SK-N-SH treated with all-trans-retinoic acid at 6 μM for 48 hours (cell line): Measurements from ENCODE around the gene MYO3A.

Experiments
- ATAC-seq: fragments of 200-7000 bp; cut with Tn5 transposase; 3 replicates; pipeline ENCODE4 v1.9.1; 2020; ENCODE audit warnings: mild to moderate bottlenecking, moderate library complexity
- ARNTL ChIP-seq: fragments of 450-650 bp; formaldehyde crosslinking; IDR thresholded peaks from 2 replicates; pipeline ENCODE4 v1.5.0; 2020; ENCODE audit warnings: low read depth, mild to moderate bottlenecking, moderate library complexity, borderline replicate concordance
- BACH2 ChIP-seq: fragments of 250-450 bp; sonication (Bioruptor Pico); IDR thresholded peaks from 2 replicates; pipeline ENCODE4 v1.9.0; 2021; ENCODE audit warnings: mild to moderate bottlenecking, borderline replicate concordance
- CREB5 ChIP-seq: fragments of 250-450 bp; sonication (Bioruptor Pico); IDR thresholded peaks from 2 replicates; pipeline ENCODE4 v1.5.1; 2020; ENCODE audit warnings: low read depth, mild to moderate bottlenecking, moderate library complexity
- CSDC2 ChIP-seq: fragments of 250-450 bp; sonication (Bioruptor Pico); IDR thresholded peaks from 2 replicates; pipeline ENCODE4 v1.5.0; 2020; ENCODE audit warnings: mild to moderate bottlenecking, moderate library complexity
- ESRRG ChIP-seq: fragments of 250-450 bp; sonication (Bioruptor Pico); IDR thresholded peaks from 2 replicates; pipeline ENCODE4 v1.6.1; 2021; ENCODE audit warnings: mild to moderate bottlenecking
- GLIS3 ChIP-seq: fragments of 250-450 bp; sonication (Bioruptor Pico); IDR thresholded peaks from 2 replicates; pipeline ENCODE4 v1.5.0; 2020; ENCODE audit warnings: mild to moderate bottlenecking, moderate library complexity
- ISL1 ChIP-seq: fragments of 250-450 bp; sonication (Bioruptor Pico); IDR thresholded peaks from 2 replicates; pipeline ENCODE4 v2.1.2; 2022; ENCODE audit warnings: mild to moderate bottlenecking, moderate library complexity
- OSR1 ChIP-seq: fragments of 250-450 bp; sonication (Bioruptor Pico); IDR thresholded peaks from 2 replicates; pipeline ENCODE4 v1.8.0; 2022; ENCODE audit warnings: moderate library complexity, mild to moderate bottlenecking, inconsistent platforms
- PATZ1 ChIP-seq: fragments of 250-450 bp; sonication (Bioruptor Pico); IDR thresholded peaks from 2 replicates; pipeline ENCODE4 v1.8.0; 2020; ENCODE audit warnings: mild to moderate bottlenecking, moderate library complexity, borderline replicate concordance
- POU6F1 ChIP-seq: fragments of 250-450 bp; sonication (Bioruptor Pico); IDR thresholded peaks from 2 replicates; pipeline ENCODE4 v1.8.0; 2021; ENCODE audit warnings: low read depth, mild to moderate bottlenecking, moderate library complexity, borderline replicate concordance
- PPARA ChIP-seq: fragments of 250-450 bp; sonication (Bioruptor Pico); IDR thresholded peaks from 2 replicates; pipeline ENCODE4 v1.5.0; 2020; ENCODE audit warnings: mild to moderate bottlenecking, borderline replicate concordance
- RARB ChIP-seq: fragments of 250-450 bp; sonication (Bioruptor Pico); IDR thresholded peaks from 2 replicates; pipeline ENCODE4 v1.8.0; 2021; ENCODE audit warnings: mild to moderate bottlenecking, moderate library complexity
- SNAI2 ChIP-seq: fragments of 250-450 bp; sonication (Bioruptor Pico); IDR thresholded peaks from 2 replicates; pipeline ENCODE4 v1.5.0; 2020; ENCODE audit warnings: mild to moderate bottlenecking, moderate library complexity
- TCF4 ChIP-seq: fragments of 250-450 bp; sonication (Bioruptor Pico); IDR thresholded peaks from 2 replicates; pipeline ENCODE4 v1.8.0; 2021; ENCODE audit warnings: mild to moderate bottlenecking, moderate library complexity, borderline replicate concordance
- TOX ChIP-seq: fragments of 250-450 bp; sonication (Bioruptor Pico); IDR thresholded peaks from 2 replicates; pipeline ENCODE4 v1.8.0; 2021; ENCODE audit warnings: mild to moderate bottlenecking, moderate library complexity, borderline replicate concordance
- TSHZ2 ChIP-seq: fragments of 250-450 bp; sonication (Bioruptor Pico); IDR thresholded peaks from 2 replicates; pipeline ENCODE4 v1.5.0; 2020; ENCODE audit warnings: mild to moderate bottlenecking, moderate library complexity
- ZC3H10 ChIP-seq: fragments of 250-450 bp; sonication (Bioruptor Pico); IDR thresholded peaks from 2 replicates; pipeline ENCODE4 v1.5.1; 2021; ENCODE audit warnings: mild to moderate bottlenecking, moderate library complexity
- ZFP3 ChIP-seq: fragments of 250-450 bp; sonication (Bioruptor Pico); IDR thresholded peaks from 2 replicates; pipeline ENCODE4 v1.5.0; 2020; ENCODE audit warnings: mild to moderate bottlenecking, moderate library complexity
- ZFP30 ChIP-seq: fragments of 450-650 bp; formaldehyde crosslinking; IDR thresholded peaks from 2 replicates; pipeline ENCODE4 v1.5.0; 2022; ENCODE audit warnings: mild to moderate bottlenecking, moderate library complexity
- ZNF70 ChIP-seq: fragments of 450-650 bp; formaldehyde crosslinking; IDR thresholded peaks from 2 replicates; pipeline ENCODE4 v1.5.0; 2020; ENCODE audit warnings: mild to moderate bottlenecking, moderate library complexity
- ZNF8 ChIP-seq: fragments of 450-650 bp; formaldehyde crosslinking; IDR thresholded peaks from 2 replicates; pipeline ENCODE4 v1.5.0; 2020; ENCODE audit warnings: mild to moderate bottlenecking, moderate library complexity

Gene MYO3A

GRCh38 chr10:25974897-25975459, 40.9 kb downstream of the MYO3A start (continued):
- TF ChIP-seq PATZ1 (CRISPR knock-in tag) (no peak), ZFP30 (CRISPR knock-in tag) (no peak)

- TF ChIP-seq ZFP3 (CRISPR knock-in tag) (no peak), POU6F1 (CRISPR knock-in tag) (no peak), ZNF8 (CRISPR knock-in tag) (no peak), SNAI2 (CRISPR knock-in tag) (no peak), OSR1 (CRISPR knock-in tag) (no peak), PPARA (CRISPR knock-in tag) (no peak), RARB (no peak), TOX (no peak), TCF4 (no peak), ARNTL (no peak), ZC3H10 (no peak), ZNF70 (no peak), ISL1 (CRISPR knock-in tag) (no peak), GLIS3 (CRISPR knock-in tag) (no peak), CSDC2 (CRISPR knock-in tag) (no peak), TSHZ2 (CRISPR knock-in tag) (no peak), PATZ1 (CRISPR knock-in tag) (no peak), ESRRG (CRISPR knock-in tag) (no peak), ZFP30 (CRISPR knock-in tag) (no peak)
- ATAC-seq: no peak
Measured at GRCh38 chr10:25978771-25979170, 44.7 kb downstream of the MYO3A start.

GRCh38 chr10:25982107-25982506, 48.1 kb downstream of the MYO3A start:
- no peak for TF ChIP-seq PATZ1 (CRISPR knock-in tag)
- no peak for TF ChIP-seq ZFP3 (CRISPR knock-in tag)
- no peak for TF ChIP-seq RARB
- no peak for TF ChIP-seq CREB5 (CRISPR knock-in tag)
- no peak for TF ChIP-seq BACH2 (CRISPR knock-in tag)
- TF ChIP-seq POU6F1 (CRISPR knock-in tag): no peak
- TF ChIP-seq, all 23 proteins: peak for 0
- no peak for ATAC-seq
